GM23338 (cell line): ENCODE results near the gene PCMT1. TPM values are rescaled to one million over a fixed set of nuclear protein-coding genes. Genes with fewer than 3 reads are reported as not detected.

ENCODE experiments used
- ATAC-seq: fragments of 200-7000 bp; cut with Tn5 transposase; 3 replicates; pipeline ENCODE4 v1.9.1; 2020
- DNase-seq: peaks from one replicate; pipeline ENCODE4 v3.0.0-alpha.2; 2015; ENCODE audit warnings: low spot score
- H2AFZ ChIP-seq: fragments of 200-600 bp; sonication (generic); 2 replicates; pipeline ENCODE4 v1.8.0; 2016; ENCODE audit warnings: antibody characterized with exemption, mild to moderate bottlenecking, moderate library complexity
- H3F3A ChIP-seq: fragments of 200-600 bp; sonication (generic); replicated peaks from 2 replicates; pipeline ENCODE4 v1.8.0; 2017; ENCODE audit warnings: antibody characterized with exemption, mixed run types, low read depth
- H3K27ac ChIP-seq: fragments of 200-600 bp; sonication (generic); 2 replicates; pipeline ENCODE4 v1.6.1; 2016; ENCODE audit warnings: low read depth
- H3K27me3 ChIP-seq: fragments of 200-600 bp; sonication (generic); 2 replicates; pipeline ENCODE4 v1.8.0; 2016; ENCODE audit warnings: mild to moderate bottlenecking, mixed run types, moderate library complexity; ENCODE audit not compliant: insufficient read depth
- H3K36me3 ChIP-seq: fragments of 200-600 bp; sonication (generic); 2 replicates; pipeline ENCODE4 v1.8.0; 2016; ENCODE audit warnings: mild to moderate bottlenecking; ENCODE audit not compliant: insufficient read depth
- H3K4me1 ChIP-seq: fragments of 200-600 bp; sonication (generic); 2 replicates; pipeline ENCODE4 v1.8.0; 2016; ENCODE audit warnings: mild to moderate bottlenecking, moderate library complexity; ENCODE audit not compliant: insufficient read depth
- H3K4me2 ChIP-seq: fragments of 200-600 bp; sonication (generic); 2 replicates; pipeline ENCODE4 v1.7.1; 2017; ENCODE audit warnings: mixed run types
- H3K4me3 ChIP-seq: fragments of 200-600 bp; sonication (generic); 2 replicates; pipeline ENCODE4 v1.6.1; 2016; ENCODE audit warnings: mixed run types
- H3K79me2 ChIP-seq: fragments of 200-600 bp; sonication (generic); replicated peaks from 2 replicates; pipeline ENCODE4 v1.8.0; 2017; ENCODE audit warnings: mild to moderate bottlenecking; ENCODE audit not compliant: insufficient read depth
- H3K9me2 ChIP-seq: fragments of 200-600 bp; sonication (generic); 2 replicates; pipeline ENCODE4 v1.8.0; 2017; ENCODE audit not compliant: insufficient read depth
- H4K20me1 ChIP-seq: fragments of 200-600 bp; sonication (generic); replicated peaks from 2 replicates; pipeline ENCODE4 v1.8.0; 2017; ENCODE audit warnings: mild to moderate bottlenecking; ENCODE audit not compliant: insufficient read depth
- H3K27ac Mint-ChIP-seq: 2 replicates; pipeline ENCODE4 v1.8.0; 2020; ENCODE audit warnings: inconsistent platforms, mild to moderate bottlenecking, moderate library complexity, mixed read lengths
- H3K27me3 Mint-ChIP-seq: 3 replicates; pipeline ENCODE4 v1.8.0; 2022; ENCODE audit warnings: low read depth, mild to moderate bottlenecking, moderate library complexity, mixed read lengths, inconsistent platforms; ENCODE audit not compliant: insufficient read depth, poor library complexity
- H3K36me3 Mint-ChIP-seq: 3 replicates; pipeline ENCODE4 v1.8.0; 2021; ENCODE audit warnings: low read depth, mild to moderate bottlenecking, inconsistent platforms, moderate library complexity, mixed read lengths
- H3K4me1 Mint-ChIP-seq: 3 replicates; pipeline ENCODE4 v1.8.0; 2020; ENCODE audit warnings: mild to moderate bottlenecking, inconsistent platforms, mixed read lengths
- H3K4me3 Mint-ChIP-seq: 3 replicates; pipeline ENCODE4 v1.8.0; 2021; ENCODE audit warnings: moderate library complexity, mild to moderate bottlenecking, inconsistent platforms, mixed read lengths
- H3K9me3 Mint-ChIP-seq: 3 replicates; pipeline ENCODE4 v1.8.0; 2020; ENCODE audit warnings: moderate library complexity, mild to moderate bottlenecking, inconsistent platforms, mixed read lengths
- ETS1 ChIP-seq: IDR thresholded peaks from 2 replicates; pipeline ENCODE4 v1.6.1; 2016; ENCODE audit warnings: antibody characterized with exemption
- EZH2 ChIP-seq: fragments of 200-600 bp; sonication (generic); IDR thresholded peaks from one replicate; pipeline ENCODE4 v1.8.0; 2017; ENCODE audit warnings: antibody characterized with exemption, mild to moderate bottlenecking, low read depth; ENCODE audit not compliant: unreplicated experiment
- EZH2phosphoT487 ChIP-seq: fragments of 200-600 bp; sonication (generic); IDR thresholded peaks from one replicate; pipeline ENCODE4 v1.8.1; 2018; ENCODE audit warnings: antibody characterized with exemption; ENCODE audit not compliant: unreplicated experiment
- NANOG ChIP-seq: IDR thresholded peaks from 2 replicates; pipeline ENCODE4 v1.6.1; 2016; ENCODE audit warnings: antibody characterized with exemption, borderline replicate concordance
- POLR2AphosphoS5 ChIP-seq: IDR thresholded peaks from 2 replicates; pipeline ENCODE4 v1.6.1; 2016; ENCODE audit warnings: antibody characterized with exemption, low read depth
- ZNF114 ChIP-seq: fragments of 250-450 bp; sonication (Bioruptor Pico); IDR thresholded peaks from 2 replicates; pipeline ENCODE4 v1.5.0; 2020; ENCODE audit warnings: mild to moderate bottlenecking, moderate library complexity
- ZNF331 ChIP-seq: fragments of 250-450 bp; sonication (Bioruptor Pico); IDR thresholded peaks from 2 replicates; pipeline ENCODE4 v1.5.0; 2020; ENCODE audit warnings: low read depth, mild to moderate bottlenecking, moderate library complexity
- polyA plus RNA-seq: library from polyadenylated mRNA; unstranded; fragments of >200 nt; fragmentation: Nextera tagmentation; extraction: Ambion mirVana; gene quantifications from 2 replicates; pipeline ENCODE4 v1.2.1, GENCODE V29; 2016
- total RNA-seq: library from RNA; depleted of rRNA; stranded (reverse); fragments of >200 nt; shearing (Covaris generic); gene quantifications from 2 replicates; pipeline ENCODE4 v1.2.3, GENCODE V29; 2014
- TF ChIP-seq, protein P1 (sequence below): fragments of 250-450 bp; sonication (Bioruptor Pico); IDR thresholded peaks from 2 replicates; pipeline ENCODE4 v1.5.0; 2020; ENCODE audit warnings: mild to moderate bottlenecking, moderate library complexity
- TF ChIP-seq, protein P2 (sequence below), 2 experiments: fragments of 200-600 bp in 1 of 2; sonication (generic) in 1 of 2; conservative IDR thresholded peaks; 2 replicates each; pipeline versions ENCODE4 v1.5.1 to v1.6.1; 2016 to 2017; ENCODE audit warnings: antibody characterized with exemption in 2 of 2, low read depth in 2 of 2, mild to moderate bottlenecking in 2 of 2, moderate library complexity in 1 of 2

PCMT1 gene
- total and polyA plus RNA-seq, 2 experiments from 2014 or later = 87.6 to 168 TPM

GRCh38 chr6:149719531-149719930 is 30.0 kb upstream of the PCMT1 start:
- Mint-ChIP-seq H3K9me3 (no peaks in the 10 kb centered on the region), H3K36me3 (peaks cover 4% of the 10 kb centered on the region; the same call in 2 of the 3 replicates), H3K4me3 (no peak overlapping the region), H3K27ac (no peak overlapping the region), H3K4me1 (peaks cover 11% of the 10 kb centered on the region), H3K27me3 (peaks cover 3% of the 10 kb centered on the region)
- DNase-seq (no peak), ATAC-seq (no peak)
- TF ChIP-seq EZH2 (no peak), ETS1 (no peak), ZNF114 (CRISPR knock-in tag) (no peak), EZH2phosphoT487 (no peak)
- Histone ChIP-seq H2AFZ (no peak overlapping the region), H3F3A (peaks cover under 1% of the 10 kb centered on the region; the same call in 1 of the 2 replicates), H3K9me2 (no peaks in the 10 kb centered on the region), H4K20me1 (peaks cover under 1% of the 10 kb centered on the region), H3K27ac (no peak overlapping the region), H3K27me3 (no peaks in the 10 kb centered on the region), H3K4me3 (no peak overlapping the region), H3K36me3 (no peaks in the 10 kb centered on the region), H3K4me1 (no peaks in the 10 kb centered on the region), H3K4me2 (no peak overlapping the region), H3K79me2 (peaks cover 43% of the 10 kb centered on the region)

GRCh38 chr6:149723262-149723661 is 26.3 kb upstream of the PCMT1 start:
- TF ChIP-seq, protein P1, sequence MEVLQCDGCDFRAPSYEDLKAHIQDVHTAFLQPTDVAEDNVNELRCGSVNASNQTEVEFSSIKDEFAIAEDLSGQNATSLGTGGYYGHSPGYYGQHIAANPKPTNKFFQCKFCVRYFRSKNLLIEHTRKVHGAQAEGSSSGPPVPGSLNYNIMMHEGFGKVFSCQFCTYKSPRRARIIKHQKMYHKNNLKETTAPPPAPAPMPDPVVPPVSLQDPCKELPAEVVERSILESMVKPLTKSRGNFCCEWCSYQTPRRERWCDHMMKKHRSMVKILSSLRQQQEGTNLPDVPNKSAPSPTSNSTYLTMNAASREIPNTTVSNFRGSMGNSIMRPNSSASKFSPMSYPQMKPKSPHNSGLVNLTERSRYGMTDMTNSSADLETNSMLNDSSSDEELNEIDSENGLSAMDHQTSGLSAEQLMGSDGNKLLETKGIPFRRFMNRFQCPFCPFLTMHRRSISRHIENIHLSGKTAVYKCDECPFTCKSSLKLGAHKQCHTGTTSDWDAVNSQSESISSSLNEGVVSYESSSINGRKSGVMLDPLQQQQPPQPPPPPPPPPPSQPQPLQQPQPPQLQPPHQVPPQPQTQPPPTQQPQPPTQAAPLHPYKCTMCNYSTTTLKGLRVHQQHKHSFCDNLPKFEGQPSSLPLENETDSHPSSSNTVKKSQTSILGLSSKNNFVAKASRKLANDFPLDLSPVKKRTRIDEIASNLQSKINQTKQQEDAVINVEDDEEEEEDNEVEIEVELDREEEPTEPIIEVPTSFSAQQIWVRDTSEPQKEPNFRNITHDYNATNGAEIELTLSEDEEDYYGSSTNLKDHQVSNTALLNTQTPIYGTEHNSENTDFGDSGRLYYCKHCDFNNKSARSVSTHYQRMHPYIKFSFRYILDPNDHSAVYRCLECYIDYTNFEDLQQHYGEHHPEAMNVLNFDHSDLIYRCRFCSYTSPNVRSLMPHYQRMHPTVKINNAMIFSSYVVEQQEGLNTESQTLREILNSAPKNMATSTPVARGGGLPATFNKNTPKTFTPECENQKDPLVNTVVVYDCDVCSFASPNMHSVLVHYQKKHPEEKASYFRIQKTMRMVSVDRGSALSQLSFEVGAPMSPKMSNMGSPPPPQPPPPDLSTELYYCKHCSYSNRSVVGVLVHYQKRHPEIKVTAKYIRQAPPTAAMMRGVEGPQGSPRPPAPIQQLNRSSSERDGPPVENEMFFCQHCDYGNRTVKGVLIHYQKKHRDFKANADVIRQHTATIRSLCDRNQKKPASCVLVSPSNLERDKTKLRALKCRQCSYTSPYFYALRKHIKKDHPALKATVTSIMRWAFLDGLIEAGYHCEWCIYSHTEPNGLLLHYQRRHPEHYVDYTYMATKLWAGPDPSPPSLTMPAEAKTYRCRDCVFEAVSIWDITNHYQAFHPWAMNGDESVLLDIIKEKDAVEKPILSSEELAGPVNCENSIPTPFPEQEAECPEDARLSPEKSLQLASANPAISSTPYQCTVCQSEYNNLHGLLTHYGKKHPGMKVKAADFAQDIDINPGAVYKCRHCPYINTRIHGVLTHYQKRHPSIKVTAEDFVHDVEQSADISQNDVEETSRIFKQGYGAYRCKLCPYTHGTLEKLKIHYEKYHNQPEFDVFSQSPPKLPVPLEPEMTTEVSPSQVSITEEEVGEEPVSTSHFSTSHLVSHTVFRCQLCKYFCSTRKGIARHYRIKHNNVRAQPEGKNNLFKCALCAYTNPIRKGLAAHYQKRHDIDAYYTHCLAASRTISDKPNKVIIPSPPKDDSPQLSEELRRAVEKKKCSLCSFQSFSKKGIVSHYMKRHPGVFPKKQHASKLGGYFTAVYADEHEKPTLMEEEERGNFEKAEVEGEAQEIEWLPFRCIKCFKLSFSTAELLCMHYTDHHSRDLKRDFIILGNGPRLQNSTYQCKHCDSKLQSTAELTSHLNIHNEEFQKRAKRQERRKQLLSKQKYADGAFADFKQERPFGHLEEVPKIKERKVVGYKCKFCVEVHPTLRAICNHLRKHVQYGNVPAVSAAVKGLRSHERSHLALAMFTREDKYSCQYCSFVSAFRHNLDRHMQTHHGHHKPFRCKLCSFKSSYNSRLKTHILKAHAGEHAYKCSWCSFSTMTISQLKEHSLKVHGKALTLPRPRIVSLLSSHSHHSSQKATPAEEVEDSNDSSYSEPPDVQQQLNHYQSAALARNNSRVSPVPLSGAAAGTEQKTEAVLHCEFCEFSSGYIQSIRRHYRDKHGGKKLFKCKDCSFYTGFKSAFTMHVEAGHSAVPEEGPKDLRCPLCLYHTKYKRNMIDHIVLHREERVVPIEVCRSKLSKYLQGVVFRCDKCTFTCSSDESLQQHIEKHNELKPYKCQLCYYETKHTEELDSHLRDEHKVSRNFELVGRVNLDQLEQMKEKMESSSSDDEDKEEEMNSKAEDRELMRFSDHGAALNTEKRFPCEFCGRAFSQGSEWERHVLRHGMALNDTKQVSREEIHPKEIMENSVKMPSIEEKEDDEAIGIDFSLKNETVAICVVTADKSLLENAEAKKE (CRISPR knock-in tag) = no peak
- TF ChIP-seq EZH2phosphoT487 = no peak
- TF ChIP-seq EZH2 = no peak
- no peak for TF ChIP-seq ZNF114 (CRISPR knock-in tag)
- TF ChIP-seq, protein P2, sequence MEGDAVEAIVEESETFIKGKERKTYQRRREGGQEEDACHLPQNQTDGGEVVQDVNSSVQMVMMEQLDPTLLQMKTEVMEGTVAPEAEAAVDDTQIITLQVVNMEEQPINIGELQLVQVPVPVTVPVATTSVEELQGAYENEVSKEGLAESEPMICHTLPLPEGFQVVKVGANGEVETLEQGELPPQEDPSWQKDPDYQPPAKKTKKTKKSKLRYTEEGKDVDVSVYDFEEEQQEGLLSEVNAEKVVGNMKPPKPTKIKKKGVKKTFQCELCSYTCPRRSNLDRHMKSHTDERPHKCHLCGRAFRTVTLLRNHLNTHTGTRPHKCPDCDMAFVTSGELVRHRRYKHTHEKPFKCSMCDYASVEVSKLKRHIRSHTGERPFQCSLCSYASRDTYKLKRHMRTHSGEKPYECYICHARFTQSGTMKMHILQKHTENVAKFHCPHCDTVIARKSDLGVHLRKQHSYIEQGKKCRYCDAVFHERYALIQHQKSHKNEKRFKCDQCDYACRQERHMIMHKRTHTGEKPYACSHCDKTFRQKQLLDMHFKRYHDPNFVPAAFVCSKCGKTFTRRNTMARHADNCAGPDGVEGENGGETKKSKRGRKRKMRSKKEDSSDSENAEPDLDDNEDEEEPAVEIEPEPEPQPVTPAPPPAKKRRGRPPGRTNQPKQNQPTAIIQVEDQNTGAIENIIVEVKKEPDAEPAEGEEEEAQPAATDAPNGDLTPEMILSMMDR (conservative IDR thresholded peaks at IDR 0.05; ENCODE audit: low read depth in 2 of 2) = no peak
- no peak for TF ChIP-seq ZNF331
- TF ChIP-seq POLR2AphosphoS5 = no peak
- TF ChIP-seq NANOG = no peak
- Mint-ChIP-seq H3K27ac (no peak overlapping the region), H3K27me3 (peaks cover 1% of the 10 kb centered on the region), H3K4me3 (no peak overlapping the region), H3K9me3 (no peaks in the 10 kb centered on the region), H3K36me3 (peaks cover 26% of the 10 kb centered on the region), H3K4me1 (no peaks in the 10 kb centered on the region)
- ATAC-seq (no peak), DNase-seq (no peak)
- Histone ChIP-seq H3K27me3 (no peaks in the 10 kb centered on the region), H3K9me2 (no peaks in the 10 kb centered on the region), H3K4me3 (no peak overlapping the region), H2AFZ (no peak overlapping the region), H4K20me1 (no peaks in the 10 kb centered on the region; the same call in 1 of the 2 replicates), H3K36me3 (peaks cover 12% of the 10 kb centered on the region; the same call in 1 of the 2 replicates), H3K4me1 (no peaks in the 10 kb centered on the region), H3F3A (peaks cover 6% of the 10 kb centered on the region), H3K79me2 (peaks cover 6% of the 10 kb centered on the region), H3K4me2 (no peak overlapping the region), H3K27ac (no peak overlapping the region)
